Transverse colon (tissue), 4 donors: ENCODE data around the gene IQSEC3. TPM values are rescaled to one million over a fixed set of nuclear protein-coding genes. Genes with fewer than 3 reads are reported as not detected.

Source experiments
- DNase-seq: peaks from one replicate; pipeline ENCODE4 v3.0.0-alpha.2; 2019
- H3K27ac ChIP-seq, 4 donors: fragments of 200-600 bp; sonication (generic); 2 replicates each; pipeline ENCODE4 v1.5.1; 2016 to 2018; ENCODE audit warnings: inconsistent platforms in 4 of 4
- H3K27me3 ChIP-seq: fragments of 200-600 bp; sonication (generic); 2 replicates; pipeline ENCODE4 v1.5.1; 2017; ENCODE audit warnings: inconsistent platforms
- H3K36me3 ChIP-seq, 4 donors: fragments of 200-600 bp; sonication (generic); 2 replicates each; pipeline ENCODE4 v1.5.1; 2017 to 2019; ENCODE audit warnings: inconsistent platforms in 4 of 4
- H3K4me1 ChIP-seq, 4 donors: fragments of 200-600 bp; sonication (generic); 2 replicates each; pipeline ENCODE4 v1.5.1; 2017 to 2020; ENCODE audit warnings: inconsistent platforms in 4 of 4
- H3K4me3 ChIP-seq, 4 donors: fragments of 200-600 bp; sonication (generic); 1 replicate in 1 of 4; 2 replicates in 3 of 4; pipeline versions ENCODE4 v1.5.1 to v1.6.1; 2017 to 2019; ENCODE audit warnings: inconsistent platforms in 4 of 4
- H3K9me3 ChIP-seq, 2 donors: fragments of 200-600 bp; sonication (generic); 2 replicates each; pipeline ENCODE4 v1.5.1; 2017 to 2019; ENCODE audit warnings: inconsistent platforms in 2 of 2
- EP300 ChIP-seq: sonication (generic); formaldehyde crosslinking; IDR thresholded peaks from one replicate; pipeline ENCODE4 v1.6.1; 2017; ENCODE audit warnings: antibody characterized with exemption, low read depth
- POLR2A ChIP-seq: fragments of 450-650 bp; IDR thresholded peaks from one replicate; pipeline ENCODE4 v1.6.1; 2016; ENCODE audit warnings: antibody characterized with exemption, mild to moderate bottlenecking, moderate library complexity
- POLR2AphosphoS5 ChIP-seq, 3 donors: sonication (generic); formaldehyde crosslinking; IDR thresholded peaks; one replicate each; pipeline ENCODE4 v1.6.1; 2016; ENCODE audit warnings: antibody characterized with exemption in 3 of 3
- WGBS, 2 donors: methylation state at CpG; one replicate each; pipeline ENCODE4 v1.1.5; 2018; ENCODE audit warnings: low coverage in 1 of 2; 5-methylcytosine and 5-hydroxymethylcytosine counted together
- in situ Hi-C, 4 donors: fragments of 200-750 bp; cut with MboI; loops; one replicate each; pipeline versions ENCODE4 v1.15.0 to v1.15.1; 2017; ENCODE audit warnings: low sequenced_read_pairs in 3 of 4, low pct_ligation_motif_present in 1 of 4, low pct_unique_long_range_greater_than_20kb in 1 of 4
- intact Hi-C: fragments of 100-400 bp; cut with DNase I; formaldehyde crosslinking; loops from one replicate; pipeline ENCODE4 v1.15.1; 2023; ENCODE audit warnings: low total_unique reads
- total RNA-seq, 4 donors: library from RNA; depleted of rRNA; stranded (reverse); fragments of >200 nt; gene quantifications; one replicate each; pipeline ENCODE4 v1.1.0, GENCODE V29; 2016
- TF ChIP-seq, protein P1 (sequence below), 5 experiments: fragments of 200-600 bp in 3 of 5; fragments of 450-650 bp in 2 of 5; sonication (generic) in 3 of 5; IDR thresholded peaks; 1 replicate in 2 of 5; 2 replicates in 3 of 5; pipeline ENCODE4 v1.5.1; 2016 to 2017; ENCODE audit warnings: antibody characterized with exemption in 5 of 5, inconsistent platforms in 3 of 5, mild to moderate bottlenecking in 2 of 5, moderate library complexity in 1 of 5

Gene IQSEC3
- total RNA-seq, 4 donors from 2014 or later, result 0.16 to 35.4 (median 0.27) TPM; not detected in 1

DNA sequence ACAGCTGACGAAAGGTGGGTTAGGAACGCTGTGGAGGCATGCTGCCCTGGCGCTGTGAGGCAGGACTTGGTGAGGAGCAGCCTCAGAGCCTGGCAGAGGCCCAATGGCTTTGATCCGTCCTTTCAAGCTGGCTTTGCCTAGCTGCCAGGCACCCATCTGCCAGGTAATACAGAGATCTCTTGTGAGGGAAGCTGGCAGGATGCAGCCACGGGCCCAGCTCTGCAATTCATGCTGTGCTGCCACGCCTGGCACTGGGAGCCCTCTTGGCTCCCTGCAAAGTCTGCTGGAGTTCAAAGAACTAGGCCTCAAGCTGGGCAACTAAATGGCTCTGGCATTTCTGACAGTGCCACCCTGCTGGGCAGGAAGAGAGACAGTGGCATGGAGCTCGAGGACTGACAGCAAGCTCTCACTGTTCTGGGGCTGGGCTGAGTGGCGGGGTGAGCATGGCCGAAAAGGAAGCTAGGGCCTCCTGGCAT lies 18.7 kb downstream of the IQSEC3 start:
- Histone ChIP-seq H3K27me3 (peaks cover 23% of the 10 kb centered on the region), H3K36me3 (no peaks in the 10 kb centered on the region), H3K4me1 (no peaks in the 10 kb centered on the region), H3K27ac (no peak overlapping the region), H3K4me3 (no peak overlapping the region), H3K9me3 (peaks cover 0 to 6% of the 10 kb centered on the region in 2 donors)
- in situ Hi-C loops, result no loop called here
- 82 to 94% methylated on average over 2 to 7 of the region's 9 CpGs for WGBS, 2 donors
- no peak for DNase-seq
- intact Hi-C loops, result no loop called here
- TF ChIP-seq, protein P1, sequence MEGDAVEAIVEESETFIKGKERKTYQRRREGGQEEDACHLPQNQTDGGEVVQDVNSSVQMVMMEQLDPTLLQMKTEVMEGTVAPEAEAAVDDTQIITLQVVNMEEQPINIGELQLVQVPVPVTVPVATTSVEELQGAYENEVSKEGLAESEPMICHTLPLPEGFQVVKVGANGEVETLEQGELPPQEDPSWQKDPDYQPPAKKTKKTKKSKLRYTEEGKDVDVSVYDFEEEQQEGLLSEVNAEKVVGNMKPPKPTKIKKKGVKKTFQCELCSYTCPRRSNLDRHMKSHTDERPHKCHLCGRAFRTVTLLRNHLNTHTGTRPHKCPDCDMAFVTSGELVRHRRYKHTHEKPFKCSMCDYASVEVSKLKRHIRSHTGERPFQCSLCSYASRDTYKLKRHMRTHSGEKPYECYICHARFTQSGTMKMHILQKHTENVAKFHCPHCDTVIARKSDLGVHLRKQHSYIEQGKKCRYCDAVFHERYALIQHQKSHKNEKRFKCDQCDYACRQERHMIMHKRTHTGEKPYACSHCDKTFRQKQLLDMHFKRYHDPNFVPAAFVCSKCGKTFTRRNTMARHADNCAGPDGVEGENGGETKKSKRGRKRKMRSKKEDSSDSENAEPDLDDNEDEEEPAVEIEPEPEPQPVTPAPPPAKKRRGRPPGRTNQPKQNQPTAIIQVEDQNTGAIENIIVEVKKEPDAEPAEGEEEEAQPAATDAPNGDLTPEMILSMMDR (IDR thresholded peaks at IDR 0.05), result no peak

DNA sequence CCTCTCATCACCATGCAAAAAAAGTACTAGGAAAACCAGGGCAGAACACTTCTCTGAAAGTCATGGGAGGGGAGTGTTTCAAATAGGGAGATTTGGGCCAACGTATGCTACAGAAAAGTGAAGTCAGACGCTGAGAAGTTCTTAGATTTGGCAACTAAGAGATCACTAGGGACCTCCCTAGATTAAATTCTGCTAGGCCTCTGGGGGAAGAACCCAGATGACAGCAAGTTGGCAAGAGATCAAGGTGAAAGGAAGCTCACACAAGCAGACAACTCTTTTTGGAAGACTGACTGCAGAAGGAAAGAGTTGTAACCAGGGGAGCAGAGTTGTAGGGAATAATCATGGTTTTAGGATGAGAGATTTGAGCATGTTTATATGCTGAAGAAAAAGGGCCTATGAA lies 20.7 kb downstream of the IQSEC3 start:
- in situ Hi-C loops (no loop called here), intact Hi-C loops (no loop called here)
- H3K36me3 ChIP-seq, result no peaks in the 10 kb centered on the region
- peaks cover 0 to 6% of the 10 kb centered on the region in 2 donors for H3K9me3 ChIP-seq
- H3K4me1 ChIP-seq, result no peaks in the 10 kb centered on the region
- DNase-seq, result no peak
- no peak overlapping the region for H3K27ac ChIP-seq
- peaks cover 3% of the 10 kb centered on the region for H3K27me3 ChIP-seq
- WGBS, 2 donors, result 86% methylated on average over 2 of the region's 2 CpGs; no CpG with 5 or more reads in 1 of the 2 donors
- no peak overlapping the region for H3K4me3 ChIP-seq
- TF ChIP-seq POLR2AphosphoS5 (IDR thresholded peaks at IDR 0.05), result no peak

DNA sequence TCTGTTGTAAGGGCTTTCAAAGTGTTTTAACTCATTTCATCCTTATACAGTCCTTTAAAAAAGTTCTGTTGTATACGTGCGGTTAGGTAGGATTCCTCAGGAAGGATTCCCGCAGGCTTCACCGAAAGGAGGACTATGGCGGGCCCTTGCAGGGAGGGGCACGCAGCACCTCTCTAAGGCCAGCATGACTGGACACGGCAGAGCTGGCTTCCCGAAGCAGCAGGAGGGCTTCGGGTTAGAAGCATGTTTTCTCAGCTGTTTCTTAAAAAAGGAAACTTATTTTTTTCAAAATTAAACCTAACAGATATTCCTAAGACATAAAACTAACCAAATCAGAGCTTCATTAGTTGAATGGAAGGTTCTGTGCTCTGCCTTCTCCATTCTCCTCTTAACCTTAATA lies 21.3 kb downstream of the IQSEC3 start:
- Histone ChIP-seq H3K4me3 (no peak overlapping the region), H3K9me3 (peaks cover 0 to 6% of the 10 kb centered on the region in 2 donors), H3K4me1 (no peaks in the 10 kb centered on the region), H3K27me3 (no peaks in the 10 kb centered on the region), H3K36me3 (no peaks in the 10 kb centered on the region), H3K27ac (no peak overlapping the region)
- in situ Hi-C loops, result no loop called here
- DNase-seq, result no peak
- intact Hi-C loops, result no loop called here
- 89% methylated on average over 9 of the region's 9 CpGs; no CpG with 5 or more reads in 1 of the 2 donors for WGBS, 2 donors
- TF ChIP-seq EP300, result no peak
- no peak for TF ChIP-seq POLR2A
- TF ChIP-seq POLR2AphosphoS5 (IDR thresholded peaks at IDR 0.05), result no peak
- TF ChIP-seq, protein P1 (IDR thresholded peaks at IDR 0.05), result no peak

DNA sequence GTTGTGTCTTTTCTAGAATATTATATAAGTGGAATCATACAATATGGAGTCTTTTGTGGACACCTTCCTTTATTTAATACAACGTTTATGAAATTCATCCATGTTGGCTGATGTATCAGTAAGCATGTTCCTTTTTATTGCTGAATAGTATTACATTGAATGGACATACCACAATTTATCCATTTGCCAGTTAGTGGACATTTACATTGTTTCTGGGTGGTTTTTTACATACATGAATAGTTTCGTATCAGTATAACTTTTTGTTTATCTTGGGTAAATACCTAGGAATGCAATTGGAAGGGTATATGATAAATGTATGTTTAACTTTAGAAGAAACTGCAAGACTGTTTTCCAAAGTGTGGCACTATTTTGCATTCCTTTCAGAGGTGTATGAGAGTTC lies 23.1 kb downstream of the IQSEC3 start:
- Histone ChIP-seq H3K9me3 (peaks cover 0 to 6% of the 10 kb centered on the region in 2 donors), H3K27me3 (no peaks in the 10 kb centered on the region), H3K27ac (no peak overlapping the region), H3K4me1 (no peaks in the 10 kb centered on the region), H3K36me3 (no peaks in the 10 kb centered on the region), H3K4me3 (no peak overlapping the region)
- TF ChIP-seq POLR2A, result no peak
- intact Hi-C loops (no loop called here), in situ Hi-C loops (no loop called here)
- 64 to 75% methylated on average over 2 of the region's 2 CpGs for WGBS, 2 donors
- no peak for DNase-seq

DNA sequence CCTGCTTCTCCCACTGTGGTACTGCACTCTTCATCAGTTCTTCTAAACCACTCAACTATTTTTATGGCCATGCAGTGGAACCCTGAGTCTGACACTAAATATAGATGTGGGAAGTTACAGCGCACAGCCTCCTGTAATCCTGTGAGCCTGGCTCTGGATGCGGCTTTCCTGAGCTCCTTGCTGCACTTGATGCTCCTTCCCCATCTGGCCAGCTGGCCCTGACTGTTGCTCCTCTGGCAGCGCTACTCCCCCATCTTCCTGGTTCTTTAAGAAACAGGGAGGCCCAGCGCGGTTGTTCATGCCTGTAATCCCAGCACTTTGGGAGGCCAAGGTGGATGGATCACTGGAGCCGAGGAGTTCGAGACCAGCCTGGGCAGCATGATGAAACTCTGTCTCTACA lies 24.6 kb downstream of the IQSEC3 start:
- WGBS, 2 donors, result 94% methylated on average over 7 of the region's 7 CpGs; no CpG with 5 or more reads in 1 of the 2 donors
- no peak for DNase-seq
- Histone ChIP-seq H3K4me3 (no peak overlapping the region), H3K27me3 (peaks cover under 1% of the 10 kb centered on the region), H3K36me3 (no peaks in the 10 kb centered on the region), H3K27ac (no peak overlapping the region), H3K4me1 (no peaks in the 10 kb centered on the region), H3K9me3 (peaks cover 0 to 6% of the 10 kb centered on the region in 2 donors)
- no peak for TF ChIP-seq POLR2AphosphoS5 (IDR thresholded peaks at IDR 0.05)
- no peak for TF ChIP-seq EP300
- TF ChIP-seq, protein P1 (IDR thresholded peaks at IDR 0.05), result no peak
- no peak for TF ChIP-seq POLR2A
- in situ Hi-C loops (no loop called here), intact Hi-C loops (no loop called here)
